Measurements from ENCODE around the gene RBM15.

The RBM15 gene

DNA sequence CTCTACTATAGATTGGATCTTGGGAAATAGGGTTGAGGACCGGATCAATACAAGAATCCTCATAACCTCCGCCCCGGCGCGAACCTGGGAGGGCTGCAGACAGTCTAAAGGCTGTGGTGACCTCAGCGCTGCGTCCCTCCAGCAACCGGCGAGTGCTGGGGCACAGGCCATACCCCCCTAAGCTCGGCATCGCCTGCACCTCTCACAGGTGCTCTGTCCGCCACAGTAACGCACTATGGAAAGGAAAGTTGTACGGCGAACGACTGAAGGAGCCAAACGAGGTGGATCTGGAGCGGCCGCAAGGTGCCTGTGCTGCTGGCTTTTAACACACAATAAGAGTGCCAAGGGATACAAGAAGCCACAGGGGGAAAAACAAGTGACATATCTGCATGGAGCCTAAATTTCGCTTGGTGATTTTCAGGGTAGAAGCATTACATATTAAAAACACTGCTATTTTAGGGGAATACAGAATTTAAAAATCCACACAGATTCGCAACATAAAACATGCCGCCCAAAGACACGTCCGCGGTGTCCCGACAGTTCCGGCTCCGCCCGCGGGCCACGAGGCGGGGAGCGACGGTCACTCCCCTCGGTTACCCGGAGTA, 1.4 kb upstream of the RBM15 start:
- peak overlapping the region; percentile 98 for H3K27ac ChIP-seq
- peak; percentile 69 for DNase-seq

DNA sequence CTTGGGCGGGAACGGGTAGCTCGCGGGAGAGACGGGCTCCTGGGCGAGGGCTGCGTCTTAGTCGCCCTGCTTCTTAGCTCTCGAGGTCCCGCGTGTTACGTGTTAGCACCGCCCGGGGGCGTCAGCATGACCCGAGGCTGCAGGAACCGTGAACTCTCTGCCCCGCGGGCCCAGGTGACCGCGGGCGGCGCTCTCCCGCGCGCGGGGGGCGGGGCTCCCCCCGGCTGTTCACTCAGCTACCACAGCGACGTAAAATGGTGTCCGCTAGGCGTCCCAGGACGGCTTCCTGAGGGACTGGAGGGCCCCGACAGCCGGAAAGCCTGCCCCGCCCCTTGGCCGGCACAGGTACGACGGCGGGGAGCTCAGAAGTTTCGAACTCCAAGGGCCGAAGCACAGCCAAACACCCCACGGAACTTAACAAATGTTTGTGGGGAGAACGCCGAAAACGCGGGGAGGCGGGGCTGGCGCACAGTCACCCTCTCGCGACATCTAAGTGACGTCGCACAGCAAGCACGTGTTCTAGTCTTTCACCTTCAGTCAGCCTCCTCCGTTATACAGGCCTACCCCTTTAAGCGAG, 780 bp upstream of the RBM15 start:
- Histone ChIP-seq H3K4me3 (ENCODE audit: low read depth, low read length) (peak overlapping the region; percentile 84), H3K9me3 (ENCODE audit: severe bottlenecking) (no peaks in the 10 kb centered on the region), H3K36me3 (peaks cover 41% of the 10 kb centered on the region), H3K27ac (peak overlapping the region; percentile 98), H3K27me3 (ENCODE audit: insufficient read depth, low read depth, severe bottlenecking) (no peaks in the 10 kb centered on the region)
- TF ChIP-seq, protein P1, sequence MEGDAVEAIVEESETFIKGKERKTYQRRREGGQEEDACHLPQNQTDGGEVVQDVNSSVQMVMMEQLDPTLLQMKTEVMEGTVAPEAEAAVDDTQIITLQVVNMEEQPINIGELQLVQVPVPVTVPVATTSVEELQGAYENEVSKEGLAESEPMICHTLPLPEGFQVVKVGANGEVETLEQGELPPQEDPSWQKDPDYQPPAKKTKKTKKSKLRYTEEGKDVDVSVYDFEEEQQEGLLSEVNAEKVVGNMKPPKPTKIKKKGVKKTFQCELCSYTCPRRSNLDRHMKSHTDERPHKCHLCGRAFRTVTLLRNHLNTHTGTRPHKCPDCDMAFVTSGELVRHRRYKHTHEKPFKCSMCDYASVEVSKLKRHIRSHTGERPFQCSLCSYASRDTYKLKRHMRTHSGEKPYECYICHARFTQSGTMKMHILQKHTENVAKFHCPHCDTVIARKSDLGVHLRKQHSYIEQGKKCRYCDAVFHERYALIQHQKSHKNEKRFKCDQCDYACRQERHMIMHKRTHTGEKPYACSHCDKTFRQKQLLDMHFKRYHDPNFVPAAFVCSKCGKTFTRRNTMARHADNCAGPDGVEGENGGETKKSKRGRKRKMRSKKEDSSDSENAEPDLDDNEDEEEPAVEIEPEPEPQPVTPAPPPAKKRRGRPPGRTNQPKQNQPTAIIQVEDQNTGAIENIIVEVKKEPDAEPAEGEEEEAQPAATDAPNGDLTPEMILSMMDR (IDR thresholded peaks at IDR 0.05; ENCODE audit: low read depth, low read length), result peak; percentile 61
- peak; percentile 94 for DNase-seq

More for the DNA sequence above, 1.4 kb upstream of the RBM15 start:
- H3K27me3 ChIP-seq (ENCODE audit: insufficient read depth, low read depth, severe bottlenecking), result no peaks in the 10 kb centered on the region
- H3K9me3 ChIP-seq (ENCODE audit: severe bottlenecking), result no peaks in the 10 kb centered on the region
- H3K4me3 ChIP-seq (ENCODE audit: low read depth, low read length), result peak overlapping the region; percentile 84
- H3K36me3 ChIP-seq, result peaks cover 35% of the 10 kb centered on the region
- TF ChIP-seq, protein P1 (IDR thresholded peaks at IDR 0.05; ENCODE audit: low read depth, low read length), result no peak

DNA sequence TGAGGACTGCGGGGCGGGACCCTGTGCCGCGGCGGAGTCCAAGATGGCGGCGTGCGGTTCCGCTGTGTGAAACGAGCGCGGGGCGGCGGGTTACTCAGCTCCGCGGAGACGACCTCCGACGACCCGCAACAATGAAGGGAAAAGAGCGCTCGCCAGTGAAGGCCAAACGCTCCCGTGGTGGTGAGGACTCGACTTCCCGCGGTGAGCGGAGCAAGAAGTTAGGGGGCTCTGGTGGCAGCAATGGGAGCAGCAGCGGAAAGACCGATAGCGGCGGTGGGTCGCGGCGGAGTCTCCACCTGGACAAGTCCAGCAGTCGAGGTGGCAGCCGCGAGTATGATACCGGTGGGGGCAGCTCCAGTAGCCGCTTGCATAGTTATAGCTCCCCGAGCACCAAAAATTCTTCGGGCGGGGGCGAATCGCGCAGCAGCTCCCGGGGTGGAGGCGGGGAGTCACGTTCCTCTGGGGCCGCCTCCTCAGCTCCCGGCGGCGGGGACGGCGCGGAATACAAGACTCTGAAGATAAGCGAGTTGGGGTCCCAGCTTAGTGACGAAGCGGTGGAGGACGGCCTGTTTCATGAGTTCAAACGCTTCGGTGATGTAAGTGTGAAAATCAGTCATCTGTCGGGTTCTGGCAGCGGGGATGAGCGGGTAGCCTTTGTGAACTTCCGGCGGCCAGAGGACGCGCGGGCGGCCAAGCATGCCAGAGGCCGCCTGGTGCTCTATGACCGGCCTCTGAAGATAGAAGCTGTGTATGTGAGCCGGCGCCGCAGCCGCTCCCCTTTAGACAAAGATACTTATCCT, 430 bp downstream of the RBM15 start:
- Histone ChIP-seq H3K36me3 (peaks cover 53% of the 10 kb centered on the region), H3K27me3 (ENCODE audit: insufficient read depth, low read depth, severe bottlenecking) (no peaks in the 10 kb centered on the region), H3K27ac (peak overlapping the region; percentile 98), H3K4me3 (ENCODE audit: low read depth, low read length) (peak overlapping the region; percentile 84), H3K9me3 (ENCODE audit: severe bottlenecking) (no peaks in the 10 kb centered on the region)
- TF ChIP-seq, protein P1 (IDR thresholded peaks at IDR 0.05; ENCODE audit: low read depth, low read length), result peak; percentile 25; the same call in 1 of the 2 replicates
- peak; percentile 55 for DNase-seq

DNA sequence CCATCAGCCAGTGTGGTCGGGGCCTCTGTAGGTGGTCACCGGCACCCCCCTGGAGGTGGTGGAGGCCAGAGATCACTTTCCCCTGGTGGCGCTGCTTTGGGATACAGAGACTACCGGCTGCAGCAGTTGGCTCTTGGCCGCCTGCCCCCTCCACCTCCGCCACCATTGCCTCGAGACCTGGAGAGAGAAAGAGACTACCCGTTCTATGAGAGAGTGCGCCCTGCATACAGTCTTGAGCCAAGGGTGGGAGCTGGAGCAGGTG, 961 bp downstream of the RBM15 start:
- TF ChIP-seq, protein P1 (IDR thresholded peaks at IDR 0.05; ENCODE audit: low read depth, low read length), result no peak
- peak overlapping the region; percentile 98 for H3K27ac ChIP-seq
- no peaks in the 10 kb centered on the region for H3K27me3 ChIP-seq (ENCODE audit: insufficient read depth, low read depth, severe bottlenecking)
- H3K9me3 ChIP-seq (ENCODE audit: severe bottlenecking), result no peaks in the 10 kb centered on the region
- peak; percentile 32 for DNase-seq
- H3K36me3 ChIP-seq, result peaks cover 59% of the 10 kb centered on the region
- H3K4me3 ChIP-seq (ENCODE audit: low read depth, low read length), result peak overlapping the region; percentile 84

DNA sequence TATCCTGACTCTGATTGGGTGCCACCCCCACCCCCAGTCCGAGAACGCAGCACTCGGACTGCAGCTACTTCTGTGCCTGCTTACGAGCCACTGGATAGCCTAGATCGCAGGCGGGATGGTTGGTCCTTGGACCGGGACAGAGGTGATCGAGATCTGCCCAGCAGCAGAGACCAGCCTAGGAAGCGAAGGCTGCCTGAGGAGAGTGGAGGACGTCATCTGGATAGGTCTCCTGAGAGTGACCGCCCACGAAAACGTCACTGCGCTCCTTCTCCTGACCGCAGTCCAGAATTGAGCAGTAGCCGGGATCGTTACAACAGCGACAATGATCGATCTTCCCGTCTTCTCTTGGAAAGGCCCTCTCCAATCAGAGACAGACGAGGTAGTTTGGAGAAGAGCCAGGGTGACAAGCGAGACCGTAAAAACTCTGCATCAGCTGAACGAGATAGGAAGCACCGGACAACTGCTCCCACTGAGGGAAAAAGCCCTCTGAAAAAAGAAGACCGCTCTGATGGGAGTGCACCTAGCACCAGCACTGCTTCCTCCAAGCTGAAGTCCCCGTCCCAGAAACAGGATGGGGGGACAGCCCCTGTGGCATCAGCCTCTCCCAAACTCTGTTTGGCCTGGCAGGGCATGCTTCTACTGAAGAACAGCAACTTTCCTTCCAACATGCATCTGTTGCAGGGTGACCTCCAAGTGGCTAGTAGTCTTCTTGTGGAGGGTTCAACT, 2.1 kb downstream of the RBM15 start:
- no peak for DNase-seq
- H3K4me3 ChIP-seq (ENCODE audit: low read depth, low read length), result no peak overlapping the region
- TF ChIP-seq, protein P1 (IDR thresholded peaks at IDR 0.05; ENCODE audit: low read depth, low read length), result no peak
- peaks cover 68% of the 10 kb centered on the region for H3K36me3 ChIP-seq
- H3K27ac ChIP-seq, result no peak overlapping the region
- H3K27me3 ChIP-seq (ENCODE audit: insufficient read depth, low read depth, severe bottlenecking), result no peaks in the 10 kb centered on the region
- no peaks in the 10 kb centered on the region for H3K9me3 ChIP-seq (ENCODE audit: severe bottlenecking)
